ENCODE results near the gene CDK18.
"Not testable (repeated sequence)": the region's sequence is repeated elsewhere in the genome, so short reads cannot be mapped to it uniquely, and the experiment has no call there.

CDK18 gene

GRCh38 chr1:205480349-205480985, 24.0 kb upstream of the CDK18 start:
- ChIA-PET CTCF (interaction anchor here (0.7 kb wide), 1 partner anchor 48 kb away, joined by 4 read pairs; no protein-coding TSS in a partner anchor), POLR2A (ENCODE audit: low non-redundant PET) (no interaction called here)
- DNase-seq (ENCODE audit: low spot score), result no peak
- no peak for TF ChIP-seq CTCF (conservative IDR thresholded peaks at IDR 0.05; ENCODE audit: low read depth)
- peak overlapping the region; percentile 92 for H3K27ac ChIP-seq

GRCh38 chr1:205481218-205481617, 23.3 kb upstream of the CDK18 start:
- no peak for DNase-seq (ENCODE audit: low spot score)
- H3K27ac ChIP-seq, result peak overlapping the region; percentile 92
- no peak for TF ChIP-seq CTCF (conservative IDR thresholded peaks at IDR 0.05; ENCODE audit: low read depth)
- ChIA-PET CTCF (interaction anchor here (0.6 to 3.0 kb wide), 7 partner anchors 40 to 156 kb away, joined by 3 to 14 read pairs (median 5); no protein-coding TSS in a partner anchor), POLR2A (ENCODE audit: low non-redundant PET) (no interaction called here)

DNA sequence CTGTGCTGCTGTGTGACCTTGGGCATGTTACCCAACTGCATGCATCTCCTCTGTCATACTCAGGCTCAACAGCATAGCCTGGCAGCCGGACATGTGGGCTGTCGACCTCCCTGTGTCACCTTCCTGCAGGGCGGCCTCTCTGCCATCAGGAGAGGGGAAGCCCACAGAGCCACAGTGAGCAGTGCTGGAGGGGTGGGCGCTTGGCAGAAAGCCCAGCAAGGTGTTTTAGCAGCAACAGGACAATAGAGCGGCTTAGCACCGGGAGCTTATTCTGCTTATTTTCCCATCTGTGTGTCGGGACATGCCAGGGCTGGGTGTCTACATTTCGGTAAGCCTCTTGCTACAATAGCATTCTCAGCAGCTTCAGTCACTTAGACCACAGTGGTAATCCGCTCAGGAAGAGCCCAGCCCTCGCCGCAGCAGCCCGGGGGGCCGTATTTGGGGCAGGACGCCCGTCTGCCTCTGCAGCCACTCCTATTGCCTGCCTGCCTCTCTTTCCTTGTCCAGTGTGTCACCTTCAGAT, 22.8 kb upstream of the CDK18 start:
- CTCF ChIA-PET, result interaction anchor here (0.5 to 3.0 kb wide), 14 partner anchors 15 to 893 kb away, joined by 3 to 14 read pairs (median 4); no protein-coding TSS in a partner anchor
- TF ChIP-seq CTCF (conservative IDR thresholded peaks at IDR 0.05; ENCODE audit: low read depth), result no peak
- POLR2A ChIA-PET (ENCODE audit: low non-redundant PET), result interaction anchor here (0.6 kb wide), 1 partner anchor 33 kb away, joined by 4 read pairs; no protein-coding TSS in a partner anchor
- H3K27ac ChIP-seq, result peak overlapping the region; percentile 92
- DNase-seq (ENCODE audit: low spot score), result peak; percentile 75

DNA sequence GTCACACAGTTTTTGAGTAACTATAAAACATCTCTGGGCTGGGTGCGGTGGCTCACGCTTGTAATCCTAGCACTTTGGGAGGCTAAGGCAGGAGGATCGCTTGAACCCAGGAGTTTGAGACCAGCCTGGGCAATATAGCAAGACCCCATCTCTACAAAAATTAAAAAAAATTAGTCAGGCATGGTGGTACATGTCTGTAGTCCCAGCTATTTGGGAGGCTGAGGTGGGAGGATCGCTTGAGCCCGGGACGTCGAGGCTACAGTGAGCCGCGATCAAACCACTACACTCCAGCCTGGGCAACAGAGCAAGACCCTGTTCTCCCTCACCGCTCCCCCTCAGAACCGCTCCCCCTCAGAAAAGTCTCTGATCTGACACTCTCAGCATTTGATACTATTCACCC, 21.9 kb upstream of the CDK18 start:
- peak overlapping the region; percentile 92 for H3K27ac ChIP-seq
- CTCF ChIA-PET, result interaction anchor here (0.6 to 3.0 kb wide), 14 partner anchors 33 to 368 kb away, joined by 3 to 14 read pairs (median 4); no protein-coding TSS in a partner anchor
- POLR2A ChIA-PET (ENCODE audit: low non-redundant PET), result interaction anchor here (0.8 kb wide), 1 partner anchor 51 kb away, joined by 3 read pairs; no protein-coding TSS in a partner anchor
- not testable (repeated sequence) for DNase-seq (ENCODE audit: low spot score)

DNA sequence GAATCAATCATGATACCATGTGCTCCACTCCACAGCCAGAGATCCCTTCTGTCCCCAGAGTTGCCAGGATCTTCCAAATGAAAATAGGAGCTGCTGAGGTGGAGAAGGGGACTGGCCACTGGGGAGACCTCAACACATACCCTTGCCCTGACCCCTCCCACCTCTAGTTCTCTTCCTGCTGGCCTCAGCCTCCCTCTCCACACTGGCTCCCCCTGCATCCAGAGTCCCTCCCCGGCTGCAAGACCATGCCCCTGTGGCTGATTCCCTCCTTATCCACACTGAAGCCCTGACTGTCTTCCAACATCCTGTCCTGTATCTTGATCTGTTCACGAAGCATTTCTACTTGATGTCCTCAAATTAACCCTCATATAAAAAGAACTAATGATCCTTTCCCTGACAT, 21.1 kb upstream of the CDK18 start:
- TF ChIP-seq CTCF (conservative IDR thresholded peaks at IDR 0.05; ENCODE audit: low read depth), result no peak
- ChIA-PET POLR2A (ENCODE audit: low non-redundant PET) (interaction anchor here (0.8 kb wide), 1 partner anchor 52 kb away, joined by 3 read pairs; no protein-coding TSS in a partner anchor), CTCF (interaction anchor here (0.6 to 3.0 kb wide), 9 partner anchors 34 to 368 kb away, joined by 3 to 14 read pairs (median 4); no protein-coding TSS in a partner anchor)
- DNase-seq (ENCODE audit: low spot score), result no peak
- no peak overlapping the region for H3K27ac ChIP-seq

- CTCF ChIA-PET, result interaction anchor here (0.5 to 11.0 kb wide), 67 partner anchors 9 to 415 kb away, joined by 3 to 326 read pairs (median 7); partner anchors contain the start of genes BLACAT1 and LEMD1
- no peak overlapping the region for H3K27ac ChIP-seq
- POLR2A ChIA-PET (ENCODE audit: low non-redundant PET), result no interaction called here
- DNase-seq (ENCODE audit: low spot score), result peak; percentile 94
- TF ChIP-seq CTCF (conservative IDR thresholded peaks at IDR 0.05; ENCODE audit: low read depth), result peak; percentile 97
Measured at GRCh38 chr1:205484985-205485967, 19.2 kb upstream of the CDK18 start.

Measured in RWPE1 (cell line).